Suprapubic skin (tissue), 3 donors: ENCODE results near the gene TTC28.

Source experiments
- POLR2AphosphoS5 ChIP-seq, 3 donors: sonication (generic); formaldehyde crosslinking; IDR thresholded peaks; one replicate each; pipeline ENCODE4 v1.6.1; 2017; ENCODE audit warnings: antibody characterized with exemption in 3 of 3
- TF ChIP-seq, protein P1 (sequence below), 2 donors: fragments of 200-600 bp in 1 of 2; fragments of 450-650 bp in 1 of 2; sonication (generic) in 1 of 2; IDR thresholded peaks; one replicate each; pipeline ENCODE4 v1.5.1; 2016 to 2019; ENCODE audit warnings: antibody characterized with exemption in 2 of 2, mild to moderate bottlenecking in 1 of 2, moderate library complexity in 1 of 2

DNA sequence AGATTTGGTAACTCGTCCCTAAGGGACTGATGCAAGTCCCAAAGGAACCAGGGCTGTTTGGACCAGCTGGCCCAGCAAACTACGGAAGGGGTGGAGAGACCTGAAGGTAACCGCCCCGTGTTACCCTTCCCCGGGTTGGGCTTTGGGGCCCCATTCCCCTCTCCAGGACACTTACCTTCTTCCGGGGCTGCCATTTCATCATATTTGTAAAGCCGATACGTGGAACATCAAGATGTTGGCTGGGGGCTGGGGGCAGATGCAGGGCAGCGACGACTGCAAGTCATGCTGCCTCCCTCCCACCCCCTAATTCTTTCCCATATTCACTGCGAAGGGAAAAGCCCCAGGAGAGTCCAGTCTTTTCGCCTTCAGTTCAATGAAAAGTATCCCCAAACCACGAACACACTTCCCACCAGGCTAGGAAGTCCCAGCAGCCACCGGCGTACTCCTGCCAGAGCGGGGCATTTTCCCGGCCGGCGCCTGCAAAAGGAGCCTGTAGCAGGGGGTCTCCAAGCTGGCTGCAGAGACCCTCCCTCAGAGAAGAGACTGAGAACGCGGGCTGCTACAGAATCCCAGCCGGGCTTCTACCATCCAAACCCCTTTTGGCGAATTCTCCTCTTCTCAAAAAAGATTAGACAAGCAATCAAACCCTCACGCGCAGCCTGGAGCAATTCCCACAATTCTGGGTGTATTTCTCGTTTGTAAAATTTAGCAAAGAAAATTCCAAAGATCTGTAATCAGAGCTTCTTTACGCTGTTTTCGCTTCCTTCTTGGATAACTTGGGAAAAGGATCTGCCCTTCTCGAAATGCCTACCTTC lies 236.7 kb downstream of the TTC28 start:
- TF ChIP-seq, protein P1, sequence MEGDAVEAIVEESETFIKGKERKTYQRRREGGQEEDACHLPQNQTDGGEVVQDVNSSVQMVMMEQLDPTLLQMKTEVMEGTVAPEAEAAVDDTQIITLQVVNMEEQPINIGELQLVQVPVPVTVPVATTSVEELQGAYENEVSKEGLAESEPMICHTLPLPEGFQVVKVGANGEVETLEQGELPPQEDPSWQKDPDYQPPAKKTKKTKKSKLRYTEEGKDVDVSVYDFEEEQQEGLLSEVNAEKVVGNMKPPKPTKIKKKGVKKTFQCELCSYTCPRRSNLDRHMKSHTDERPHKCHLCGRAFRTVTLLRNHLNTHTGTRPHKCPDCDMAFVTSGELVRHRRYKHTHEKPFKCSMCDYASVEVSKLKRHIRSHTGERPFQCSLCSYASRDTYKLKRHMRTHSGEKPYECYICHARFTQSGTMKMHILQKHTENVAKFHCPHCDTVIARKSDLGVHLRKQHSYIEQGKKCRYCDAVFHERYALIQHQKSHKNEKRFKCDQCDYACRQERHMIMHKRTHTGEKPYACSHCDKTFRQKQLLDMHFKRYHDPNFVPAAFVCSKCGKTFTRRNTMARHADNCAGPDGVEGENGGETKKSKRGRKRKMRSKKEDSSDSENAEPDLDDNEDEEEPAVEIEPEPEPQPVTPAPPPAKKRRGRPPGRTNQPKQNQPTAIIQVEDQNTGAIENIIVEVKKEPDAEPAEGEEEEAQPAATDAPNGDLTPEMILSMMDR (IDR thresholded peaks at IDR 0.05), result no peak
- no peak for TF ChIP-seq POLR2AphosphoS5 (IDR thresholded peaks at IDR 0.05)
